Activated T-helper 17 cell treated with anti-CD3 and anti-CD28 coated beads, Interleukin-2, amount 50 U/mL, for 72 hours (primary cell): ENCODE data around the gene VAT1L. TPM values are rescaled to one million over a fixed set of nuclear protein-coding genes. Genes with fewer than 3 reads are reported as not detected.

ENCODE experiments used
- ATAC-seq: fragments of 150-1000 bp; cut with Tn5 transposase; replicated peaks from 2 replicates; pipeline ENCODE4 v1.10.0; 2021; ENCODE audit warnings: mild to moderate bottlenecking, moderate library complexity
- H3K27ac Mint-ChIP-seq: one replicate; pipeline ENCODE4 v1.8.0; 2022; ENCODE audit warnings: mixed read lengths
- H3K27me3 Mint-ChIP-seq: one replicate; pipeline ENCODE4 v1.8.0; 2022; ENCODE audit warnings: mixed read lengths
- H3K36me3 Mint-ChIP-seq: one replicate; pipeline ENCODE4 v1.8.0; 2022; ENCODE audit warnings: low read depth, mild to moderate bottlenecking, mixed read lengths
- H3K4me1 Mint-ChIP-seq: one replicate; pipeline ENCODE4 v1.8.0; 2022; ENCODE audit warnings: mixed read lengths
- H3K4me3 Mint-ChIP-seq: one replicate; pipeline ENCODE4 v1.8.0; 2022; ENCODE audit warnings: mild to moderate bottlenecking, mixed read lengths
- H3K9me3 Mint-ChIP-seq: one replicate; pipeline ENCODE4 v1.8.0; 2022; ENCODE audit warnings: mixed read lengths
- total RNA-seq, 2 donors: library from RNA; stranded (reverse); gene quantifications; one replicate each; pipeline ENCODE4 v1.2.3, GENCODE V29; 2022

The VAT1L gene
- total RNA-seq, 2 donors from 2014 or later: not detected

GRCh38 chr16:77993111-77993985, 205.0 kb downstream of the VAT1L start:
- no peak for ATAC-seq
- no peaks in the 10 kb centered on the region for H3K4me1 Mint-ChIP-seq
- H3K27ac Mint-ChIP-seq: no peak overlapping the region
- H3K27me3 Mint-ChIP-seq: peaks cover 24% of the 10 kb centered on the region
- H3K4me3 Mint-ChIP-seq: no peak overlapping the region
- no peaks in the 10 kb centered on the region for H3K36me3 Mint-ChIP-seq
- peaks cover 5% of the 10 kb centered on the region for H3K9me3 Mint-ChIP-seq

GRCh38 chr16:77995843-77996455, 207.6 kb downstream of the VAT1L start:
- no peak overlapping the region for H3K4me3 Mint-ChIP-seq
- no peaks in the 10 kb centered on the region for H3K4me1 Mint-ChIP-seq
- H3K36me3 Mint-ChIP-seq: no peaks in the 10 kb centered on the region
- peaks cover 16% of the 10 kb centered on the region for H3K27me3 Mint-ChIP-seq
- no peak overlapping the region for H3K27ac Mint-ChIP-seq
- no peak for ATAC-seq
- peaks cover 5% of the 10 kb centered on the region for H3K9me3 Mint-ChIP-seq

- H3K4me1 Mint-ChIP-seq: no peaks in the 10 kb centered on the region
- H3K9me3 Mint-ChIP-seq: peaks cover 5% of the 10 kb centered on the region
- H3K27me3 Mint-ChIP-seq: peaks cover 13% of the 10 kb centered on the region
- H3K4me3 Mint-ChIP-seq: no peak overlapping the region
- ATAC-seq: no peak
- no peak overlapping the region for H3K27ac Mint-ChIP-seq
- H3K36me3 Mint-ChIP-seq: no peaks in the 10 kb centered on the region
Observed at GRCh38 chr16:77998350-77999023, 210.1 kb downstream of the VAT1L start.

GRCh38 chr16:78001451-78002025, 213.2 kb downstream of the VAT1L start:
- Mint-ChIP-seq H3K27me3 (peaks cover 9% of the 10 kb centered on the region), H3K36me3 (no peaks in the 10 kb centered on the region), H3K4me3 (no peak overlapping the region), H3K4me1 (no peaks in the 10 kb centered on the region), H3K27ac (no peak overlapping the region), H3K9me3 (no peaks in the 10 kb centered on the region)
- ATAC-seq: no peak

- H3K4me3 Mint-ChIP-seq: no peak overlapping the region
- H3K27ac Mint-ChIP-seq: no peak overlapping the region
- H3K9me3 Mint-ChIP-seq: no peaks in the 10 kb centered on the region
- ATAC-seq: peak; percentile 92
- no peaks in the 10 kb centered on the region for H3K4me1 Mint-ChIP-seq
- H3K36me3 Mint-ChIP-seq: no peaks in the 10 kb centered on the region
- H3K27me3 Mint-ChIP-seq: peaks cover 9% of the 10 kb centered on the region
Observed at GRCh38 chr16:78002915-78003538, 214.7 kb downstream of the VAT1L start.

GRCh38 chr16:78004517-78004916, 216.2 kb downstream of the VAT1L start:
- Mint-ChIP-seq H3K27me3 (peaks cover 2% of the 10 kb centered on the region), H3K4me1 (no peaks in the 10 kb centered on the region), H3K9me3 (no peaks in the 10 kb centered on the region), H3K4me3 (no peak overlapping the region), H3K36me3 (no peaks in the 10 kb centered on the region), H3K27ac (no peak overlapping the region)
- ATAC-seq: no peak

GRCh38 chr16:78005881-78006280, 217.5 kb downstream of the VAT1L start:
- no peak overlapping the region for H3K4me3 Mint-ChIP-seq
- no peak overlapping the region for H3K27ac Mint-ChIP-seq
- H3K9me3 Mint-ChIP-seq: no peaks in the 10 kb centered on the region
- H3K4me1 Mint-ChIP-seq: no peaks in the 10 kb centered on the region
- peaks cover 7% of the 10 kb centered on the region for H3K27me3 Mint-ChIP-seq
- no peaks in the 10 kb centered on the region for H3K36me3 Mint-ChIP-seq
- no peak for ATAC-seq

- Mint-ChIP-seq H3K9me3 (no peaks in the 10 kb centered on the region), H3K27me3 (peaks cover 12% of the 10 kb centered on the region), H3K4me3 (no peak overlapping the region), H3K36me3 (no peaks in the 10 kb centered on the region), H3K4me1 (no peaks in the 10 kb centered on the region), H3K27ac (no peak overlapping the region)
- ATAC-seq: no peak
Observed at GRCh38 chr16:78007121-78007520, 218.8 kb downstream of the VAT1L start.

- Mint-ChIP-seq H3K27me3 (peaks cover 32% of the 10 kb centered on the region), H3K4me1 (no peaks in the 10 kb centered on the region), H3K36me3 (no peaks in the 10 kb centered on the region), H3K27ac (no peak within 1 kb of the TSS), H3K4me3 (no peak within 1 kb of the TSS), H3K9me3 (peaks cover 9% of the 10 kb centered on the region)
- ATAC-seq: no peak
Observed at GRCh38 chr16:78022347-78023060, 234.1 kb downstream of the VAT1L start, which contains the start of gene CLEC3A. Gene CLEC3A, plus strand, starts transcription at chr16:78022548. Its CDS starts 79 bp downstream, at chr16:78022627.

- H3K9me3 Mint-ChIP-seq: peaks cover 3% of the 10 kb centered on the region
- H3K36me3 Mint-ChIP-seq: no peaks in the 10 kb centered on the region
- ATAC-seq: no peak
- no peaks in the 10 kb centered on the region for H3K4me1 Mint-ChIP-seq
- peaks cover 25% of the 10 kb centered on the region for H3K27me3 Mint-ChIP-seq
- H3K27ac Mint-ChIP-seq: no peak overlapping the region
- H3K4me3 Mint-ChIP-seq: no peak overlapping the region
Observed at GRCh38 chr16:78024159-78024558, 235.8 kb downstream of the VAT1L start.

GRCh38 chr16:78025631-78026030, 237.3 kb downstream of the VAT1L start:
- no peak overlapping the region for H3K27ac Mint-ChIP-seq
- no peaks in the 10 kb centered on the region for H3K36me3 Mint-ChIP-seq
- H3K27me3 Mint-ChIP-seq: peaks cover 25% of the 10 kb centered on the region
- no peak for ATAC-seq
- H3K4me3 Mint-ChIP-seq: no peak overlapping the region
- no peaks in the 10 kb centered on the region for H3K4me1 Mint-ChIP-seq
- H3K9me3 Mint-ChIP-seq: no peaks in the 10 kb centered on the region

- Mint-ChIP-seq H3K4me1 (no peaks in the 10 kb centered on the region), H3K27me3 (peaks cover 21% of the 10 kb centered on the region), H3K36me3 (no peaks in the 10 kb centered on the region), H3K27ac (no peak overlapping the region), H3K4me3 (no peak overlapping the region), H3K9me3 (no peaks in the 10 kb centered on the region)
- no peak for ATAC-seq
Observed at GRCh38 chr16:78028018-78028417, 239.7 kb downstream of the VAT1L start.
